Measurements from ENCODE around the gene WDR33.

- TF ChIP-seq, protein P1, sequence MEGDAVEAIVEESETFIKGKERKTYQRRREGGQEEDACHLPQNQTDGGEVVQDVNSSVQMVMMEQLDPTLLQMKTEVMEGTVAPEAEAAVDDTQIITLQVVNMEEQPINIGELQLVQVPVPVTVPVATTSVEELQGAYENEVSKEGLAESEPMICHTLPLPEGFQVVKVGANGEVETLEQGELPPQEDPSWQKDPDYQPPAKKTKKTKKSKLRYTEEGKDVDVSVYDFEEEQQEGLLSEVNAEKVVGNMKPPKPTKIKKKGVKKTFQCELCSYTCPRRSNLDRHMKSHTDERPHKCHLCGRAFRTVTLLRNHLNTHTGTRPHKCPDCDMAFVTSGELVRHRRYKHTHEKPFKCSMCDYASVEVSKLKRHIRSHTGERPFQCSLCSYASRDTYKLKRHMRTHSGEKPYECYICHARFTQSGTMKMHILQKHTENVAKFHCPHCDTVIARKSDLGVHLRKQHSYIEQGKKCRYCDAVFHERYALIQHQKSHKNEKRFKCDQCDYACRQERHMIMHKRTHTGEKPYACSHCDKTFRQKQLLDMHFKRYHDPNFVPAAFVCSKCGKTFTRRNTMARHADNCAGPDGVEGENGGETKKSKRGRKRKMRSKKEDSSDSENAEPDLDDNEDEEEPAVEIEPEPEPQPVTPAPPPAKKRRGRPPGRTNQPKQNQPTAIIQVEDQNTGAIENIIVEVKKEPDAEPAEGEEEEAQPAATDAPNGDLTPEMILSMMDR (conservative IDR thresholded peaks at IDR 0.05): no peak
- TF ChIP-seq ZFX (IDR thresholded peaks at IDR 0.05): no peak
These were observed 88.2 kb downstream of the WDR33 start for GRCh38 chr2:127722807-127723206.
